GM18519 (cell line): ENCODE results near the gene PRCP.

Source experiments
- ATAC-seq: cut with Tn5 transposase; IDR thresholded peaks from one replicate; pipeline ENCODE4 v1.9.1; 2021; ENCODE audit warnings: mild to moderate bottlenecking, moderate library complexity; ENCODE audit not compliant: unreplicated experiment, low FRiP score

Gene PRCP

DNA sequence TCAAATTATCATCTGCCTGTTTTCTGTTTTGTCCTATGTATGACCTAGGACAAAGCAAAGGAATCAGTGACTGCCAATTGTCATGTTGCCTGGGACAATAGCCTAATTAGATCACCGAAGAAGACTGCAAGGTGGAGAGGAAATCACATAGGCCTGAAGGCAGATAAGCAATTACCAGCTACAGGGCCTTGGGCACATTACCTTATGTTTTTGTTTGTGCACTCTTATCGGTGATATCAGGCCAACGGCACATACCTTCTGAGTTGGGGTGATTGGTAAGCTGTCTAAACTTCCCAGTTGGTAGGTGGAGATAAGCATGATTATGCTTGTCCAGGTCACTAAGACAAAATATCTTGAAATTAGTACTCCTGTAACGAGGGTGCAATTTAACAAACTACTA, 108.5 kb downstream of the PRCP start:
- no peak for ATAC-seq

DNA sequence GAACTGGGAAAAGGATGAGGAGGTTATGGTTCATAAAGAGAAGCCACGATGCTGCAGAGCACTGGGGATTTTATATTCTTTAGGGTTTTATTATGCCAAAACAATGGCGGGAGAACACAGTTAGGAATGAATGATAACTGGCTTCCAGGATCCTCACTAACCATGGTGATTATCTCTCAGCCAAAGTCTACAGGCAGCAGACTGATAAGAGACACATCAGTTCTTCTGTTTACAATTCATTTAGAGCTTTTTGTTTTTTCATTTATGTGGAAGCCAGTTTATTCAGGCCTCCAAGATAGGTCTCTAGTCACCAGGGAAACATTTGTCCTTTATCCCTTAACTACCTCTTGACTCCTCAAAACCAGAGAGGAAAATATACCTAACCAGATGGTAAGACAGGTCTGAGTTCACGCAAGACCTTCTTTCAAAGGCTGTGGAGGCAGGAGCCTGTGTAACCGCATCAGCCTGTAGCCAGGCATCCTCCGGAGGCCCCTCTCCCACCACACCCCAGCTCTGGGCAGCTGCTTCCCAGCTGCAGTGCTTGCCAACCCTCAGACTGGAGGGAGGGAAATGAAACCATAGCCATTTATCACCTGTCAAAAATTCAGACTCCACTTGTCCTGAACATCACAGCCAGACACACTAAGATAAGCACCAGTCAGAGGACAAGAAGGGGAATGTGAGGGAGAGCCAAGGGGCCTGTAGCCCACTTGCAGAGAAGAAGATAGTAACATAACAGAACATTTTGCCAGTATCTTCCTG, 109.3 kb downstream of the PRCP start:
- no peak for ATAC-seq

- ATAC-seq: no peak
These were observed 112.2 kb downstream of the PRCP start for GRCh38 chr11:82787981-82788380.

- no peak for ATAC-seq
These were observed 113.4 kb downstream of the PRCP start for GRCh38 chr11:82786836-82787235.

- ATAC-seq: no peak
These were observed 114.2 kb downstream of the PRCP start for GRCh38 chr11:82786001-82786400.

DNA sequence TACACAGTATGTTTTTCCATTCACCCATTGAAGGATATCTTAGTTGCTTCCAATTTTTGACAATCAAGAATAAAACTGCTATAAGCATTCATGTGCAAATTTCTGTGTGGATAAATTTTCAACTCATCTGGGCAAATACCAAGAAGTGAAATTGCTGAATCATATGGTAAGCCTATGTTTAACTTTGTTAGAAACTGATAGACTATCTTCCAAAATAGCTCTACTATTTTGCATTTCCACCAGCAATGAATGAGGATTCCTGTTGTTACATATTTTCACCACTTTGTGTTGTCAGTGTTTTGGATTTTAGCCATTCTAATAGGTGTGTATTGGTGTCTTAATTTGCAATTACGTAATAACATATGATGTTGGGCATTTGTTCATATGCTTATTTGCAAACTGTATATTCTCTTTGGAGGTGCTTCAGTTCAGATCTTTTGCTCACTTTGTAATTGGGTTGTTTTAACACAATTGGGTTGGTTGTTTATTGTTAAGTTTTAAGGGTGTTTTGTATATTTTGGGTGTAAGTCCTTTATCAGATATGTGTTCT, 117.3 kb downstream of the PRCP start:
- ATAC-seq: no peak

- ATAC-seq: no peak
These were observed 121.5 kb downstream of the PRCP start for GRCh38 chr11:82778776-82779175.

DNA sequence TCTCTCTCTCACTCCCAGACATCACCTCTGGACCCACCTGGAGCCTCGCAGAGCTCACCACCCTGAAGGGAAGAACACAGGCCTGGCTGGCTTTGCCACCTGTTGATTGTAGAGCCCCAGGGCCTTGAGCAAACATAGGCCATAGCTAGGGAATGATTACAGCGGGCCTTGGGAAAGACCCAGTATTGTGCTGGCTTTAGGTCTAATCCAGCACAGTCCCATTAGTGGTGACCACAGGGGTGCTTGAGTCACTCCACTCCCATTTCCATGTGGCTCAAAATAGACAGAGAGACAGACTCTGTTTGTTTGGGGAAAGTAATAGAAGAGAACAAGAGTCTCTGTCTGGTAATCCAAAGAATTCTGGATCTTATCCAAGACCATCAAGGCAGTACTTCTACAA, 123.9 kb downstream of the PRCP start:
- ATAC-seq: no peak

DNA sequence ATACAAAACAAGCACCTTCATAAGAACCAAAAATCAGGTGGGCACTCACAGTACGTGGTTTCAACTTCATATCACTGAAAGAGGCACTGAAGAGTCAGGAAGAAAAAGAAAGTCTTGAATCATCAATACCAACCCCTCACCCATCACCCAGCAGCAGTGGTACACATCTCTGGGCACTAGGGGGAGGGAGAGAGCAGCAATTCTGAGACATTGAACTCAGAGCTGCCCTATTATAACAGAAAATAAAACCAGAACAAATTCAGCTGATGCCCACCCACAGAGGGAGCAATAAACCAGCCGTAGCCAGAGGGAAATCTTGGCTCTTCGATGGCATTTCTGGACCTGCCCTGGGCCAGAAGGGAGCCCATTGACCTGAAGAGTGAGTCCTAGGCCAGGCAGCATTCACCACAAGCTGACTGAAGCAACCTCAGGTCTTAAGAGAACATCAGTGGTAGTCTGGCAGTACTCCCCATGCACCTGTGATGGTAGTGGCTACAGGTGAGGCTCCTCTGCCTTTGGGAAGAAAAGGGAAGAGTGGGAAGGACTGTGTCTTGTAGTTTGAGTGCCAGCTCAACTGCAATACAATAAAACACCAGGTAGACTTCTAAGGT, 124.4 kb downstream of the PRCP start:
- peak; percentile 92 for ATAC-seq

- no peak for ATAC-seq
These were observed 125.0 kb downstream of the PRCP start for GRCh38 chr11:82775218-82775617.
